MM.1S (cell line): ENCODE data around the gene ANKHD1.

Source experiments
- DNase-seq: peaks from one replicate; pipeline ENCODE4 v3.0.0-alpha.2; 2015
- H2AFZ ChIP-seq: fragments of 300-600 bp; sonication (generic); 2 replicates; pipeline ENCODE4 v1.6.0; 2016; ENCODE audit warnings: antibody characterized with exemption, low read length
- H3F3A ChIP-seq: fragments of 300-600 bp; sonication (generic); 2 replicates; pipeline ENCODE4 v1.6.1; 2016; ENCODE audit warnings: mild to moderate bottlenecking, antibody characterized with exemption, low read length, moderate library complexity, mixed read lengths; ENCODE audit not compliant: insufficient read depth
- H3K27ac ChIP-seq: fragments of 300-600 bp; sonication (generic); 2 replicates; pipeline ENCODE4 v1.5.1; 2016; ENCODE audit warnings: mild to moderate bottlenecking, low read length
- H3K27me3 ChIP-seq: fragments of 300-600 bp; sonication (generic); replicated peaks from 2 replicates; pipeline ENCODE4 v1.6.0; 2016; ENCODE audit warnings: low read length; ENCODE audit not compliant: insufficient read depth
- H3K36me3 ChIP-seq: fragments of 300-600 bp; sonication (generic); replicated peaks from 2 replicates; pipeline ENCODE4 v1.6.1; 2016; ENCODE audit warnings: mild to moderate bottlenecking, low read length, mixed read lengths; ENCODE audit not compliant: insufficient read depth
- H3K4me1 ChIP-seq: fragments of 300-600 bp; sonication (generic); 2 replicates; pipeline ENCODE4 v1.6.1; 2016; ENCODE audit warnings: low read length, mixed read lengths
- H3K4me2 ChIP-seq: fragments of 300-600 bp; sonication (generic); 2 replicates; pipeline ENCODE4 v1.6.0; 2016; ENCODE audit warnings: low read depth, low read length
- H3K4me3 ChIP-seq: fragments of 300-600 bp; sonication (generic); 2 replicates; pipeline ENCODE4 v1.5.1; 2016; ENCODE audit warnings: low read length, mixed read lengths
- H3K79me2 ChIP-seq: fragments of 300-600 bp; sonication (generic); 2 replicates; pipeline ENCODE4 v1.6.1; 2016; ENCODE audit warnings: mixed run types, low read length, mixed read lengths
- H3K9ac ChIP-seq: fragments of 300-600 bp; sonication (generic); 2 replicates; pipeline ENCODE4 v1.6.1; 2016; ENCODE audit warnings: low read length, mixed read lengths
- H3K9me2 ChIP-seq: fragments of 300-600 bp; sonication (generic); replicated peaks from 2 replicates; pipeline ENCODE4 v1.6.1; 2016; ENCODE audit warnings: mild to moderate bottlenecking, low read length, mixed read lengths; ENCODE audit not compliant: insufficient read depth
- H3K9me3 ChIP-seq: fragments of 300-600 bp; sonication (generic); replicated peaks from 2 replicates; pipeline ENCODE4 v1.6.1; 2016; ENCODE audit warnings: mild to moderate bottlenecking, low read length, mixed read lengths; ENCODE audit not compliant: insufficient read depth
- H4K20me1 ChIP-seq: fragments of 300-600 bp; sonication (generic); 2 replicates; pipeline ENCODE4 v1.6.1; 2016; ENCODE audit warnings: mild to moderate bottlenecking, low read length, moderate library complexity, mixed read lengths; ENCODE audit not compliant: insufficient read depth
- EZH2 ChIP-seq: fragments of 300-600 bp; sonication (generic); optimal IDR thresholded peaks from 2 replicates; pipeline ENCODE3; 2017; ENCODE audit warnings: low read depth, mild to moderate bottlenecking, antibody characterized with exemption, low read length, mixed read lengths
- EZH2phosphoT487 ChIP-seq: fragments of 300-600 bp; sonication (generic); IDR thresholded peaks from 2 replicates; pipeline ENCODE4 v1.6.1; 2018; ENCODE audit warnings: antibody characterized with exemption, low read length
- TF ChIP-seq, protein P1 (sequence below): fragments of 300-600 bp; sonication (generic); IDR thresholded peaks from 2 replicates; pipeline ENCODE4 v1.5.1; 2016; ENCODE audit warnings: antibody characterized with exemption, low read length, mixed read lengths

Gene ANKHD1

DNA sequence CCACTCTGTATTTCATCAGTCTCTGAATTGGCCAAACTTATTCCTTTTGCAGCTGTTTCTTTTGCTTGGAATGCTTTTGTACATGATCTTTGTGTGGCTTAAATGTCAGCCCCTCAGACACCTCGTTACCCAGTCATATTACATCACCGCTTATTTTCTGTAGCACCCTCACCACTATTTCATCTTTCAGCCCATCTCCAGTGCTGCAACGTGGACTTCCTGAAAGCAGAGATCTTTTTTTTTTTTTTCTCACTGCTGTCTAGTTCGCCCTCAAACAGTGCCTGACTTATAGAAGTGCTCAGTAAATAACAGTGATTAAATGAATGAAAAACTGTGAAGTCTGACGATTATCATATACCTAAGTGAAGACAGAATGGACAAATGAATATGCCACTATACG, 154.8 kb downstream of the ANKHD1 start:
- Histone ChIP-seq H3F3A (no peaks in the 10 kb centered on the region; the same call in 1 of the 2 replicates), H3K36me3 (no peaks in the 10 kb centered on the region), H2AFZ (peak overlapping the region; percentile 70; the same call in 1 of the 2 replicates), H3K4me1 (peaks cover 19% of the 10 kb centered on the region), H3K4me2 (peak overlapping the region; percentile 87), H3K79me2 (peaks cover 52% of the 10 kb centered on the region), H4K20me1 (0 out of 2 replicates have a peak, but pooled peaks cover 4% of the 10 kb centered on the region), H3K9me3 (no peaks in the 10 kb centered on the region), H3K27me3 (no peaks in the 10 kb centered on the region), H3K27ac (peak overlapping the region; percentile 55; the same call in 1 of the 2 replicates), H3K4me3 (peak overlapping the region; percentile 77), H3K9me2 (no peaks in the 10 kb centered on the region), H3K9ac (peak overlapping the region; percentile 82)
- TF ChIP-seq, protein P1, sequence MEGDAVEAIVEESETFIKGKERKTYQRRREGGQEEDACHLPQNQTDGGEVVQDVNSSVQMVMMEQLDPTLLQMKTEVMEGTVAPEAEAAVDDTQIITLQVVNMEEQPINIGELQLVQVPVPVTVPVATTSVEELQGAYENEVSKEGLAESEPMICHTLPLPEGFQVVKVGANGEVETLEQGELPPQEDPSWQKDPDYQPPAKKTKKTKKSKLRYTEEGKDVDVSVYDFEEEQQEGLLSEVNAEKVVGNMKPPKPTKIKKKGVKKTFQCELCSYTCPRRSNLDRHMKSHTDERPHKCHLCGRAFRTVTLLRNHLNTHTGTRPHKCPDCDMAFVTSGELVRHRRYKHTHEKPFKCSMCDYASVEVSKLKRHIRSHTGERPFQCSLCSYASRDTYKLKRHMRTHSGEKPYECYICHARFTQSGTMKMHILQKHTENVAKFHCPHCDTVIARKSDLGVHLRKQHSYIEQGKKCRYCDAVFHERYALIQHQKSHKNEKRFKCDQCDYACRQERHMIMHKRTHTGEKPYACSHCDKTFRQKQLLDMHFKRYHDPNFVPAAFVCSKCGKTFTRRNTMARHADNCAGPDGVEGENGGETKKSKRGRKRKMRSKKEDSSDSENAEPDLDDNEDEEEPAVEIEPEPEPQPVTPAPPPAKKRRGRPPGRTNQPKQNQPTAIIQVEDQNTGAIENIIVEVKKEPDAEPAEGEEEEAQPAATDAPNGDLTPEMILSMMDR, result no peak
- TF ChIP-seq EZH2 (no peak), EZH2phosphoT487 (no peak)
- peak; percentile 34 for DNase-seq

DNA sequence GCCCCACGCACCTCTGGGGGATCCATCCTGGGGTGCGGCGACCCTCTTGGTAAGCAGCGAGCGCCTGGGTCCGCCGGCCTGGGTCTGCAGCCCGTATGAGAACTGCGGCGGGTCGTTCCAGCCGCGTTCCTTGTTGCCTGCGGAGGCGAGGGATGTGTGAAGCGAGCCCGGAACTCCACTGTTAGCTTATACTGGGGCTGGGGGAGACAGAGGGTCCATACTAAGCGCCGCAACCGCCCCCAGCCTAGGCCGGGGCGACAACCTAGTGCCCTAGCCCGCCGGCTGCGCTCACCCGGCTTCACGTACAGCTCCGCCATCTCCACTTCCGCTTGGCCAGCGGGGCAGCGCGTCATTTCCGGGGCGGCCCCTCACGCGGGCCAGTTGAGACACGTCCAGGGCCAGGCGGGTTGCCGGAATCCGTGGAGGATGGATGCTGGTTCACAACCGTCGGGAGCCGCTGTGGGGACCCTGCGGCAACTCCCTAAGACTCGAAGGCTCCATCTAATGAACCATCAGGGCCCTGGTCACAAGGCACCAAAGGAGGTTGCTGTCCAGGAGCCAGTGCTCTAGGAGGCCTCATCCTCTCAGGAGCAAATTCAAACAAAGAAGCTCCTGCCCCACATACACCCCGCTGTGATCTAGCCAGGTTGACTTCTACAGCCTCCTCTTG, 155.6 kb downstream of the ANKHD1 start, which contains the start of gene SRA1:
Gene SRA1 (minus strand): TSS at position 338 of the 670 bp plus-strand sequence. CDS start 21 bp downstream, at position 317.
- no peaks in the 10 kb centered on the region for H3K9me3 ChIP-seq

DNA sequence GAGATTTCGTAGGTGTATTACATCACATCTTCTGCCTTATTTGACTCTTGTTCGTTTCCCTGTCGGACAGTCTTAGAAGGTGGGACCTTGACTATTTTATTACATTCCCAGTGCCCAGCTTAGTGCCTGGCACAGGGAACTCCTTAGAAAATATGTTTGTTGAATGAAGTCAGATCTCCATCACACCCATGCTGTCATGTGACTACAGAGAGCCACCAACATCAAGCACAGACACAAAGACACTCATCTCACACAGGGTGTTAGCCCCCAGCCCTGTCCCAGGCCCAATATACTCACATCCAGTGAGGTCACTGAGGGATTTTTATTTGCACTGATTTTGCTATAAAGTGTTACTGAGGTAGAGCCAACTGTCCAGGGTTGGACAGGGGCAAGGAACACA, 156.3 kb downstream of the ANKHD1 start:
- H3K27me3 ChIP-seq, result no peaks in the 10 kb centered on the region
- H3K9ac ChIP-seq, result peak overlapping the region; percentile 82; the same call in 1 of the 2 replicates
- H3K4me2 ChIP-seq, result peak overlapping the region; percentile 87
- no peaks in the 10 kb centered on the region; the same call in 1 of the 2 replicates for H3F3A ChIP-seq
- 0 out of 2 replicates have a peak, but pooled peaks cover 4% of the 10 kb centered on the region for H4K20me1 ChIP-seq
- no peaks in the 10 kb centered on the region for H3K9me2 ChIP-seq
- no peak for DNase-seq
- H3K36me3 ChIP-seq, result no peaks in the 10 kb centered on the region
- peak overlapping the region; percentile 70 for H2AFZ ChIP-seq
- no peaks in the 10 kb centered on the region for H3K9me3 ChIP-seq
- H3K79me2 ChIP-seq, result peaks cover 42% of the 10 kb centered on the region
- H3K27ac ChIP-seq, result peak overlapping the region; percentile 55
- H3K4me3 ChIP-seq, result peak overlapping the region; percentile 77
- TF ChIP-seq, protein P1, result no peak
- TF ChIP-seq EZH2phosphoT487 (no peak), EZH2 (no peak)
- peaks cover 19% of the 10 kb centered on the region for H3K4me1 ChIP-seq

More for the DNA sequence above, 155.6 kb downstream of the ANKHD1 start, which contains the start of gene SRA1:
- H3K4me2 ChIP-seq, result peak within 1 kb of the TSS; percentile 87
- 0 out of 2 replicates have a peak, but pooled peaks cover 4% of the 10 kb centered on the region for H4K20me1 ChIP-seq
- peaks cover 46% of the 10 kb centered on the region for H3K79me2 ChIP-seq
- no peak for TF ChIP-seq EZH2phosphoT487
- no peak for TF ChIP-seq EZH2
- TF ChIP-seq, protein P1, result no peak
- DNase-seq, result peak; percentile 91
- no peaks in the 10 kb centered on the region for H3K36me3 ChIP-seq
- peak within 1 kb of the TSS; percentile 55 for H3K27ac ChIP-seq
- H3K9ac ChIP-seq, result peak within 1 kb of the TSS; percentile 82
- H3K4me1 ChIP-seq, result peaks cover 19% of the 10 kb centered on the region
- H3K27me3 ChIP-seq, result no peaks in the 10 kb centered on the region
- H3K9me2 ChIP-seq, result no peaks in the 10 kb centered on the region
- no peaks in the 10 kb centered on the region; the same call in 1 of the 2 replicates for H3F3A ChIP-seq
- peak within 1 kb of the TSS; percentile 70 for H2AFZ ChIP-seq
- peak within 1 kb of the TSS; percentile 77 for H3K4me3 ChIP-seq
